ENCODE results near the gene STXBP5.

STXBP5 gene

DNA sequence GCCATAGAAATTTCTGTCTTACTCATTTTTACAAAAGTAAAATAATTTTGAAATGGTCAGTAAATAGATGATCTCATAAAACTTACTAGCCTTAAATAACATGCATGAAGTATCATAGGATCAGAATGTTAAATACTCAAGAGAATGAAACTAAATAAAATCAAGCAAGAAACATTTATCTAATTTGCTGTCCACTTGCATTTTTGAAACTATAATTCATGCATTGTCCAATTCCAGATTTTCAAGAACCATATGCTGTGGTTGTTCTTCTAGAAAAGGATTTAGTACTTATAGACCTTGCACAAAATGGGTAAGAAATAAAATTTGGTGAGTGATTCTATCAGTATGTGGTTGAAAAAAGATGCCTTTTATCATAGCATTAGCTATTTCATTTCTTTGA is 107.0 kb downstream of the STXBP5 start:
- H3K36me3 ChIP-seq (ENCODE audit: low read depth), result peaks cover 69% of the 10 kb centered on the region
- H3K4me3 ChIP-seq (ENCODE audit: severe bottlenecking), result no peak overlapping the region
- DNase-seq (ENCODE audit: low spot score) (no peak), ATAC-seq (ENCODE audit: low read depth) (no peak)
- TF ChIP-seq, protein P1, sequence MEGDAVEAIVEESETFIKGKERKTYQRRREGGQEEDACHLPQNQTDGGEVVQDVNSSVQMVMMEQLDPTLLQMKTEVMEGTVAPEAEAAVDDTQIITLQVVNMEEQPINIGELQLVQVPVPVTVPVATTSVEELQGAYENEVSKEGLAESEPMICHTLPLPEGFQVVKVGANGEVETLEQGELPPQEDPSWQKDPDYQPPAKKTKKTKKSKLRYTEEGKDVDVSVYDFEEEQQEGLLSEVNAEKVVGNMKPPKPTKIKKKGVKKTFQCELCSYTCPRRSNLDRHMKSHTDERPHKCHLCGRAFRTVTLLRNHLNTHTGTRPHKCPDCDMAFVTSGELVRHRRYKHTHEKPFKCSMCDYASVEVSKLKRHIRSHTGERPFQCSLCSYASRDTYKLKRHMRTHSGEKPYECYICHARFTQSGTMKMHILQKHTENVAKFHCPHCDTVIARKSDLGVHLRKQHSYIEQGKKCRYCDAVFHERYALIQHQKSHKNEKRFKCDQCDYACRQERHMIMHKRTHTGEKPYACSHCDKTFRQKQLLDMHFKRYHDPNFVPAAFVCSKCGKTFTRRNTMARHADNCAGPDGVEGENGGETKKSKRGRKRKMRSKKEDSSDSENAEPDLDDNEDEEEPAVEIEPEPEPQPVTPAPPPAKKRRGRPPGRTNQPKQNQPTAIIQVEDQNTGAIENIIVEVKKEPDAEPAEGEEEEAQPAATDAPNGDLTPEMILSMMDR (IDR thresholded peaks at IDR 0.05; ENCODE audit: poor library complexity, severe bottlenecking), result no peak
- peaks cover 2% of the 10 kb centered on the region for H3K9me3 ChIP-seq (ENCODE audit: severe bottlenecking)
- H3K4me1 ChIP-seq (ENCODE audit: insufficient read depth, poor library complexity, severe bottlenecking), result no peaks in the 10 kb centered on the region
- no peak overlapping the region for H3K27ac ChIP-seq (ENCODE audit: poor library complexity, severe bottlenecking)
- H3K27me3 ChIP-seq (ENCODE audit: insufficient read depth, poor library complexity, severe bottlenecking), result no peaks in the 10 kb centered on the region

DNA sequence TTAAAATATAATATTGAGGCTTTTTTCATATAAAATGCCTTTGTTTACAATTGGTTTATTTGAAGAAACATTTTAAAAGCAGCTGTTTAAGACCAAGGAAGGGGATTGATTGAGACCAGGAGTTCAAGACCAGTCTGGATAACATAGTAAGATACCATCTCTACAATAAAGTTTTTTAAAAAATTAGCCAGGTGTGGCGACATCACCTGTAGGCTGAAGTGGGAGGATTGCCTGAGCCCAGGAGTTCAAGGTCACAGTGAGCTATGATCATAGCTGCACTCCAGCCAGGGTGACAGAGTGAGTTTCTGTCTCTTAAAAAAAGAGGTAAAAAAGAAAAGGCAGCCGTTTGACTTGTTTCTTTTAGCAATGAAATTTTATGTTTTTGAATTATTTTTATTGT is 117.0 kb downstream of the STXBP5 start:
- TF ChIP-seq, protein P1 (IDR thresholded peaks at IDR 0.05; ENCODE audit: poor library complexity, severe bottlenecking), result no peak
- DNase-seq (ENCODE audit: low spot score), result no peak
- Histone ChIP-seq H3K36me3 (ENCODE audit: low read depth) (peaks cover 78% of the 10 kb centered on the region), H3K27me3 (ENCODE audit: insufficient read depth, poor library complexity, severe bottlenecking) (no peaks in the 10 kb centered on the region), H3K4me1 (ENCODE audit: insufficient read depth, poor library complexity, severe bottlenecking) (no peaks in the 10 kb centered on the region), H3K9me3 (ENCODE audit: severe bottlenecking) (no peaks in the 10 kb centered on the region), H3K4me3 (ENCODE audit: severe bottlenecking) (no peak overlapping the region), H3K27ac (ENCODE audit: poor library complexity, severe bottlenecking) (no peak overlapping the region)
- no peak for ATAC-seq (ENCODE audit: low read depth)

DNA sequence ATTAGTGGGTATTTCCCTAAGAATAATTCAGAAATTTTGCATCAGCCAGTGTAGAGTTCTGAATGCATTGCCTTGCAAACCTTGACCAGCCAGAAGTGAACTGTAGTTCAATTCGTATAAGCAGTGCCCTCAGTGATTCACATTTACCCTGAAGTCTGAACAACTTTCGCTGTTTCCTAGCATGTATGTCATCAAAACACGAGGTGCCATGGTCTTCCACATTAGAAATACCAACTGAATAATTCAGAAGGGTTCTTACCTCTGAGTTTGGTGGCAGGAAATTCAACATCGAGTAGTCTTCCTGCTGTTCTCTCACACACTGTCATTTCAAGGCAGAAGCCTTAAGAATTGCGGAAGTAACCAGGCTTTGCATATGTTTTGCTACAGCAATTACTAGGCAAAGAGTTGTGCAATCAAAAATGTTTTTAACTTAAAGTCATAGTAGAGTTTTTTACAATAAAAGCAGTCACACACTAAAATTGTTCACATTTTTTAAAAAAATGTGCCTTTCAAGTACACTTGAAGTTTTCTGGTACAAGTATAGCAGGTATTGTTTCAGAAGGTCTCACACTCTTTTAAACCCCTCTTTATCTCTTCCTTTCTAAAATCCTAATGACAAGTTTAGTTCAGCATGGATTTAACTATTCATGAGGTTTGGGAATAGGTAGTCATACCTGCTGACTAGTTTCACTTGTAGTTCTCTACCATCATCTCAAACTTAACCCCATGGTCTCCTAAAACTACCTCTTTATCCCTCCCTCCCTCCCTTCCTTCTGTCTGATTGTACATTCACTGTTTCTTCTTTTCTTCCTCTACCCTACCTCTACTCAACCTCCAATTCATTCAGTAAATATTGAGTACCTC is 118.3 kb downstream of the STXBP5 start:
- Histone ChIP-seq H3K36me3 (ENCODE audit: low read depth) (peaks cover 76% of the 10 kb centered on the region), H3K4me1 (ENCODE audit: insufficient read depth, poor library complexity, severe bottlenecking) (no peaks in the 10 kb centered on the region), H3K27ac (ENCODE audit: poor library complexity, severe bottlenecking) (no peak overlapping the region), H3K27me3 (ENCODE audit: insufficient read depth, poor library complexity, severe bottlenecking) (no peaks in the 10 kb centered on the region), H3K4me3 (ENCODE audit: severe bottlenecking) (no peak overlapping the region), H3K9me3 (ENCODE audit: severe bottlenecking) (no peaks in the 10 kb centered on the region)
- DNase-seq (ENCODE audit: low spot score), result no peak
- TF ChIP-seq, protein P1 (IDR thresholded peaks at IDR 0.05; ENCODE audit: poor library complexity, severe bottlenecking), result no peak
- no peak for ATAC-seq (ENCODE audit: low read depth)

DNA sequence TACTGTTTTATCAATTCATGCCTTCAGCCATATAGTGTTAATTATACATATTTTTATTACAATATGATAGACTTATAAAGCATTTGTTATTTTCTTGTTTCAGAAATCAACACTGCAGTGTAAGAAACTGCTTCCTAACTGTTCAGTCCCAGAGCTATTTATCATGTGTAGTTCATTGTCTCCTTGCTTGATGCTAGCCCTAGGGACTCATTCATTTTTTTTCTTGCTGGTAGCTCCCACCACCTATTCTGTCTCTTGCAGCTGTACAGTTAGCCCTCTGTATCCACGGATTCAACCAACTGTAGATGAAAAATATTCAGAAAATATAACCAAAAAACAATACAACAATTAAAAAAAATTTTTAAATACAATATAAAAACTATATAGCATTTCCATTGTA is 121.3 kb downstream of the STXBP5 start:
- ATAC-seq (ENCODE audit: low read depth) (no peak), DNase-seq (ENCODE audit: low spot score) (no peak)
- TF ChIP-seq, protein P1 (IDR thresholded peaks at IDR 0.05; ENCODE audit: poor library complexity, severe bottlenecking), result no peak
- no peaks in the 10 kb centered on the region for H3K4me1 ChIP-seq (ENCODE audit: insufficient read depth, poor library complexity, severe bottlenecking)
- H3K36me3 ChIP-seq (ENCODE audit: low read depth), result peaks cover 68% of the 10 kb centered on the region
- no peak overlapping the region for H3K4me3 ChIP-seq (ENCODE audit: severe bottlenecking)
- no peak overlapping the region for H3K27ac ChIP-seq (ENCODE audit: poor library complexity, severe bottlenecking)
- H3K27me3 ChIP-seq (ENCODE audit: insufficient read depth, poor library complexity, severe bottlenecking), result no peaks in the 10 kb centered on the region
- no peaks in the 10 kb centered on the region for H3K9me3 ChIP-seq (ENCODE audit: severe bottlenecking)

DNA sequence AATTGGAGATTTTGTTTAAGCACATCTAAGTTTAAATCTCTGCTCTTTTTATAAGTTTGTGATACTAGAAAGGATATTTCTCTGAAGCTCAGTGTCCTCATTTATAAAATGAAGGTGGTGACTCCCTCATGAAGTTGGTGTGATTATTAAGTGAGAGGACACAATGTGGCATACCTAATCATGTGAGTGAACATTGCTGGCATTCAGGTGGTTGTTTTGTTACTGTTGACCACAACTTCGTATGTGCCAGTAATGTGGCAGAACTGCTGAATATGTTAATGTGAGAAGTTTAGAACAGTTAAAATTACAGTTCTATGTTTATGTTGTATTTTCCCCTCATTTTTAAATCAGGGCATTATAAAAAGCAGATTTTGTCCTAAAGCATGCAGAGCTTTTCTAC is 127.2 kb downstream of the STXBP5 start:
- Histone ChIP-seq H3K4me1 (ENCODE audit: insufficient read depth, poor library complexity, severe bottlenecking) (no peaks in the 10 kb centered on the region), H3K27ac (ENCODE audit: poor library complexity, severe bottlenecking) (no peak overlapping the region), H3K27me3 (ENCODE audit: insufficient read depth, poor library complexity, severe bottlenecking) (no peaks in the 10 kb centered on the region), H3K4me3 (ENCODE audit: severe bottlenecking) (no peak overlapping the region), H3K36me3 (ENCODE audit: low read depth) (peaks cover 48% of the 10 kb centered on the region), H3K9me3 (ENCODE audit: severe bottlenecking) (no peaks in the 10 kb centered on the region)
- ATAC-seq (ENCODE audit: low read depth), result no peak
- DNase-seq (ENCODE audit: low spot score), result no peak
- TF ChIP-seq, protein P1 (IDR thresholded peaks at IDR 0.05; ENCODE audit: poor library complexity, severe bottlenecking), result no peak

Data from RWPE2 (cell line).